GM19372 (cell line): ENCODE data around the gene RAP1GAP.

Experiments used
- ATAC-seq: cut with Tn5 transposase; IDR thresholded peaks from one replicate; pipeline ENCODE4 v1.9.1; 2021; ENCODE audit warnings: mild to moderate bottlenecking, low read depth, moderate library complexity; ENCODE audit not compliant: unreplicated experiment

RAP1GAP gene

GRCh38 chr1:21596628-21597027 lies 72.5 kb downstream of the RAP1GAP start:
- no peak for ATAC-seq

- no peak for ATAC-seq
Measured at GRCh38 chr1:21596174-21596573, 73.0 kb downstream of the RAP1GAP start.

- ATAC-seq: no peak
Measured at GRCh38 chr1:21594935-21595897, 73.9 kb downstream of the RAP1GAP start.

- no peak for ATAC-seq
Measured at GRCh38 chr1:21594501-21594900, 74.7 kb downstream of the RAP1GAP start.

- no peak for ATAC-seq
Measured at GRCh38 chr1:21593231-21593630, 75.9 kb downstream of the RAP1GAP start.

GRCh38 chr1:21592086-21592865 lies 76.9 kb downstream of the RAP1GAP start:
- no peak for ATAC-seq

GRCh38 chr1:21590934-21591333 lies 78.2 kb downstream of the RAP1GAP start:
- no peak for ATAC-seq

GRCh38 chr1:21590126-21590880 lies 78.9 kb downstream of the RAP1GAP start:
- no peak for ATAC-seq

GRCh38 chr1:21589618-21590017 lies 79.5 kb downstream of the RAP1GAP start:
- ATAC-seq: no peak

- ATAC-seq: no peak
Measured at GRCh38 chr1:21587602-21587953, 81.6 kb downstream of the RAP1GAP start.

- no peak for ATAC-seq
Measured at GRCh38 chr1:21586846-21587601, 82.1 kb downstream of the RAP1GAP start.

- no peak for ATAC-seq
Measured at GRCh38 chr1:21586222-21586621, 82.9 kb downstream of the RAP1GAP start.

- ATAC-seq: no peak
Measured at GRCh38 chr1:21585037-21585436, 84.1 kb downstream of the RAP1GAP start.

- no peak for ATAC-seq
Measured at GRCh38 chr1:21584096-21584495, 85.1 kb downstream of the RAP1GAP start.

GRCh38 chr1:21579791-21580190 lies 89.4 kb downstream of the RAP1GAP start:
- no peak for ATAC-seq

GRCh38 chr1:21577933-21578332 lies 91.2 kb downstream of the RAP1GAP start:
- no peak for ATAC-seq

- no peak for ATAC-seq
Measured at GRCh38 chr1:21577324-21577723, 91.8 kb downstream of the RAP1GAP start.

GRCh38 chr1:21576798-21577187 lies 92.4 kb downstream of the RAP1GAP start:
- no peak for ATAC-seq

- no peak for ATAC-seq
Measured at GRCh38 chr1:21576031-21576797, 92.9 kb downstream of the RAP1GAP start.
